ENCODE data around the gene COASY. TPM values are rescaled to one million over a fixed set of nuclear protein-coding genes. Genes with fewer than 3 reads are reported as not detected.
A peak's percentile ranks its signal among the peaks of the same experiment; 100 is the strongest.

The COASY gene
- total and polyA plus RNA-seq, 2 of the 4 experiments (the other 2 are of a cell fraction) = 10.6 to 44.0 TPM

DNA sequence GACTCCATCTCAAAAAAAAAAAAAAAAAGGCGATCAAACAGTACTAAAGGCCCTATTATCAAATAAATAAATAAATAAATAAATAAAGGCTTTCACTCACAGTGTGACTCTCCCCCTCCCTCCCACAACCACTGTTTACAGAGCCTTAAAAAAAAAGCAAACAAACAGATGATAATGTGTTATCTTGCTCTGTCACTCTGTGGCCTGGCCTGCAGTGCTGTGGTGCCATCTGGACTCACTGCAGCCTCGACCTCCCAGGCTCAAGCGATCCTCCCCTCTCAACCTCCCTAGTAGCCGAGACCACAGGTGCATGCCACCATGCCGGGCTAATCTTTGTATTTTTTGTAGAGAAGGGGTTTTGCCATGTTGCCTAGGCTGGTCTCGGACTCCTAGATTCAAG is 34.0 kb upstream of the COASY start:
- intact Hi-C loops (cut with micrococcal nuclease) (loop anchor here (1.0 to 10.0 kb wide), 5 partner anchors 100 to 566 kb away; no protein-coding TSS in a partner anchor), dilution Hi-C loops (cut with HindIII; ENCODE audit: low sequenced_read_pairs, unreplicated experiment) (no loop called here), in situ Hi-C loops (cut with MboI; ENCODE audit: low sequenced_read_pairs) (loop anchor here (5.0 to 10.0 kb wide), 2 partner anchors 101 to 303 kb away; no protein-coding TSS in a partner anchor)
- DNase-seq (no peak), ATAC-seq (ENCODE audit: low read depth) (no peak)
- no TSS peak for BruUV-seq (replicated peaks)
- H3K36me3 ChIP-seq (ENCODE audit: control insufficient read depth, insufficient read depth, low read length) = no peaks in the 10 kb centered on the region
- H3K56ac ChIP-seq (ENCODE audit: extremely low read depth, insufficient read depth, low read length) = no peak overlapping the region
- 0 out of 2 replicates have a peak overlapping the region, but pooled peaks have one; percentile 76 for H2AK5ac ChIP-seq (ENCODE audit: low read depth, low read length)
- H2AFZ ChIP-seq (replicated peaks; ENCODE audit: low read length, poor library complexity) = no peak overlapping the region
- no peak overlapping the region for H2AK9ac ChIP-seq (replicated peaks; ENCODE audit: low read depth, low read length, poor library complexity)
- no peak overlapping the region for H3K14ac ChIP-seq (replicated peaks; ENCODE audit: low read depth, low read length)
- peaks cover 23% of the 10 kb centered on the region for H3K4me1 ChIP-seq (ENCODE audit: control insufficient read depth, insufficient read depth, low read length)
- no peak overlapping the region for H2BK15ac ChIP-seq (ENCODE audit: low read depth, low read length)
- no peak overlapping the region for H2BK120ac ChIP-seq (ENCODE audit: low read depth, low read length)
- H4K5ac ChIP-seq (ENCODE audit: low read depth, low read length) = no peak overlapping the region
- no peak overlapping the region for H3K18ac ChIP-seq (ENCODE audit: low read depth, low read length)
- no peaks in the 10 kb centered on the region for H3K9me3 ChIP-seq (ENCODE audit: control insufficient read depth, insufficient read depth, low read length)
- no peak overlapping the region for H4K8ac ChIP-seq (ENCODE audit: low read depth in 2 of 2, low read length in 2 of 2)
- H4K91ac ChIP-seq (ENCODE audit: insufficient read depth, low read depth, low read length) = no peak overlapping the region
- no peak overlapping the region for H2BK5ac ChIP-seq (ENCODE audit: low read depth, low read length, poor library complexity, severe bottlenecking)
- H3K79me1 ChIP-seq (ENCODE audit: low read depth in 1 of 2, low read length in 2 of 2) = peaks cover 0 to 16% of the 10 kb centered on the region in 2 experiments; a peak in 2 of 4 replicates
- no CpG with 5 or more reads among the region's 6 CpGs for WGBS, 2 experiments (ENCODE audit: extremely low coverage in 2 of 2, insufficient read length in 1 of 2)
- H3K9ac ChIP-seq (ENCODE audit: low read depth, low read length) = no peak overlapping the region
- ChIA-PET CTCF (interaction anchor here (0.5 to 1.3 kb wide), 9 partner anchors 8 to 218 kb away, joined by 3 to 14 read pairs (median 3); partner anchors contain the start of gene NAGLU), POLR2A (ENCODE audit: unreplicated experiment) (interaction anchor here (1.0 kb wide), 1 partner anchor 9 kb away, joined by 4 read pairs; no protein-coding TSS in a partner anchor)
- H4K20me1 ChIP-seq (ENCODE audit: insufficient read depth, low read length) = no peaks in the 10 kb centered on the region
- H3K27ac ChIP-seq (ENCODE audit: insufficient read depth, low read length) = no peak overlapping the region
- no peaks in the 10 kb centered on the region for H3K27me3 ChIP-seq (ENCODE audit: control insufficient read depth, insufficient read depth, low read length)
- H3K9me1 ChIP-seq (ENCODE audit: insufficient read depth, low read length) = peaks cover 17% of the 10 kb centered on the region; the same call in 1 of the 2 replicates
- H3K4ac ChIP-seq (ENCODE audit: low read depth, low read length) = peak overlapping the region; percentile 32; the same call in 1 of the 2 replicates
- no peak overlapping the region for H3K4me2 ChIP-seq (ENCODE audit: low read depth, low read length)
- H3K23ac ChIP-seq (ENCODE audit: low read depth, low read length) = no peak overlapping the region
- peak overlapping the region; percentile 68; the same call in 1 of the 2 replicates for H2BK20ac ChIP-seq (ENCODE audit: low read depth, low read length)
- no peak overlapping the region for H3K4me3 ChIP-seq (ENCODE audit: insufficient read depth, low read depth, low read length)
- TF ChIP-seq CEBPB (IDR thresholded peaks at IDR 0.05; ENCODE audit: low read depth, low read length) = no peak
- TF ChIP-seq, protein P1, sequence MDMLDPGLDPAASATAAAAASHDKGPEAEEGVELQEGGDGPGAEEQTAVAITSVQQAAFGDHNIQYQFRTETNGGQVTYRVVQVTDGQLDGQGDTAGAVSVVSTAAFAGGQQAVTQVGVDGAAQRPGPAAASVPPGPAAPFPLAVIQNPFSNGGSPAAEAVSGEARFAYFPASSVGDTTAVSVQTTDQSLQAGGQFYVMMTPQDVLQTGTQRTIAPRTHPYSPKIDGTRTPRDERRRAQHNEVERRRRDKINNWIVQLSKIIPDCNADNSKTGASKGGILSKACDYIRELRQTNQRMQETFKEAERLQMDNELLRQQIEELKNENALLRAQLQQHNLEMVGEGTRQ (IDR thresholded peaks at IDR 0.05; ENCODE audit: low read depth, low read length) = no peak
- TF ChIP-seq FOS (IDR thresholded peaks at IDR 0.05; ENCODE audit: low read depth, low read length) = no peak
- TF ChIP-seq MAFK (IDR thresholded peaks at IDR 0.05; ENCODE audit: low read depth, low read length) = no peak
- TF ChIP-seq BHLHE40 (IDR thresholded peaks at IDR 0.05; ENCODE audit: low read depth, low read length) = no peak
- no peak for TF ChIP-seq CHD1 (IDR thresholded peaks at IDR 0.05; ENCODE audit: low read depth, low read length)
- no peak for TF ChIP-seq POLR2A (IDR thresholded peaks at IDR 0.05; ENCODE audit: low read depth, low read length)
- TF ChIP-seq, protein P2, sequence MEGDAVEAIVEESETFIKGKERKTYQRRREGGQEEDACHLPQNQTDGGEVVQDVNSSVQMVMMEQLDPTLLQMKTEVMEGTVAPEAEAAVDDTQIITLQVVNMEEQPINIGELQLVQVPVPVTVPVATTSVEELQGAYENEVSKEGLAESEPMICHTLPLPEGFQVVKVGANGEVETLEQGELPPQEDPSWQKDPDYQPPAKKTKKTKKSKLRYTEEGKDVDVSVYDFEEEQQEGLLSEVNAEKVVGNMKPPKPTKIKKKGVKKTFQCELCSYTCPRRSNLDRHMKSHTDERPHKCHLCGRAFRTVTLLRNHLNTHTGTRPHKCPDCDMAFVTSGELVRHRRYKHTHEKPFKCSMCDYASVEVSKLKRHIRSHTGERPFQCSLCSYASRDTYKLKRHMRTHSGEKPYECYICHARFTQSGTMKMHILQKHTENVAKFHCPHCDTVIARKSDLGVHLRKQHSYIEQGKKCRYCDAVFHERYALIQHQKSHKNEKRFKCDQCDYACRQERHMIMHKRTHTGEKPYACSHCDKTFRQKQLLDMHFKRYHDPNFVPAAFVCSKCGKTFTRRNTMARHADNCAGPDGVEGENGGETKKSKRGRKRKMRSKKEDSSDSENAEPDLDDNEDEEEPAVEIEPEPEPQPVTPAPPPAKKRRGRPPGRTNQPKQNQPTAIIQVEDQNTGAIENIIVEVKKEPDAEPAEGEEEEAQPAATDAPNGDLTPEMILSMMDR (conservative IDR thresholded peaks at IDR 0.05; ENCODE audit: low read depth, low read length) = no peak
- no peak for TF ChIP-seq MAZ (IDR thresholded peaks at IDR 0.05; ENCODE audit: borderline replicate concordance, low read depth, low read length)
- no peak for TF ChIP-seq SMC3 (IDR thresholded peaks at IDR 0.05; ENCODE audit: low read depth, low read length)

All from IMR-90 (cell line).